ENCODE results near the gene IFT80. TPM values are rescaled to one million over a fixed set of nuclear protein-coding genes. Genes with fewer than 3 reads are reported as not detected.

The IFT80 gene
- total RNA-seq, 2 experiments from 2014 or later: 9.2 to 10.4 TPM

- ATAC-seq (no peak), DNase-seq (peak; percentile 11)
- H3K27me3 Mint-ChIP-seq: peaks cover 6% of the 10 kb centered on the region
- intact Hi-C loops (cut with micrococcal nuclease): loop anchor here (5.0 kb wide), 1 partner anchor 41 kb away; no protein-coding TSS in a partner anchor
- H3K9me3 Mint-ChIP-seq: no peaks in the 10 kb centered on the region
- H3K36me3 Mint-ChIP-seq (ENCODE audit: low read depth): peaks cover 51% of the 10 kb centered on the region
- peaks cover 25% of the 10 kb centered on the region for H3K4me1 Mint-ChIP-seq (ENCODE audit: low read depth)
- TF ChIP-seq CTCF (IDR thresholded peaks at IDR 0.05): no peak
- H3K4me3 Mint-ChIP-seq: peak overlapping the region; percentile 95
- peak overlapping the region; percentile 63 for H3K27ac Mint-ChIP-seq
- ChIA-PET CTCF (interaction anchor here (0.9 to 1.6 kb wide), 2 partner anchors 11 to 22 kb away, joined by 3 to 11 read pairs; no protein-coding TSS in a partner anchor), POLR2A (interaction anchor here (0.8 to 2.1 kb wide), 8 partner anchors 9 to 49 kb away, joined by 3 to 17 read pairs (median 3); partner anchors contain the start of gene TRIM59)
Observed at GRCh38 chr3:160401291-160402095, 2.5 kb upstream of the IFT80 start.

GRCh38 chr3:160400702-160401150, 1.7 kb upstream of the IFT80 start:
- H3K4me3 Mint-ChIP-seq: peak overlapping the region; percentile 95
- H3K27me3 Mint-ChIP-seq: peaks cover 6% of the 10 kb centered on the region
- intact Hi-C loops (cut with micrococcal nuclease): loop anchor here (5.0 kb wide), 1 partner anchor 42 kb away; no protein-coding TSS in a partner anchor
- CTCF ChIA-PET: interaction anchor here (1.6 kb wide), 1 partner anchor 12 kb away, joined by 11 read pairs; no protein-coding TSS in a partner anchor
- no peak for ATAC-seq
- peaks cover 25% of the 10 kb centered on the region for H3K4me1 Mint-ChIP-seq (ENCODE audit: low read depth)
- H3K27ac Mint-ChIP-seq: peak overlapping the region; percentile 99
- no peaks in the 10 kb centered on the region for H3K9me3 Mint-ChIP-seq
- DNase-seq: peak; percentile 14
- TF ChIP-seq CTCF (IDR thresholded peaks at IDR 0.05): no peak
- peaks cover 47% of the 10 kb centered on the region for H3K36me3 Mint-ChIP-seq (ENCODE audit: low read depth)
- POLR2A ChIA-PET: interaction anchor here (1.0 to 2.2 kb wide), 11 partner anchors 8 to 49 kb away, joined by 3 to 28 read pairs (median 6); partner anchors contain the start of gene TRIM59

- intact Hi-C loops (cut with micrococcal nuclease): loop anchor here (5.0 kb wide), 1 partner anchor 42 kb away; no protein-coding TSS in a partner anchor
- POLR2A ChIA-PET: interaction anchor here (0.9 to 2.2 kb wide), 16 partner anchors 8 to 411 kb away, joined by 3 to 28 read pairs (median 4); partner anchors contain the start of gene TRIM59
- CTCF ChIA-PET: interaction anchor here (1.8 kb wide), 1 partner anchor 13 kb away, joined by 6 read pairs; no protein-coding TSS in a partner anchor
- Mint-ChIP-seq H3K27ac (peak overlapping the region; percentile 99), H3K4me3 (peak overlapping the region; percentile 95), H3K4me1 (ENCODE audit: low read depth) (peaks cover 25% of the 10 kb centered on the region), H3K36me3 (ENCODE audit: low read depth) (peaks cover 44% of the 10 kb centered on the region), H3K27me3 (peaks cover 6% of the 10 kb centered on the region), H3K9me3 (no peaks in the 10 kb centered on the region)
- no peak for TF ChIP-seq CTCF (IDR thresholded peaks at IDR 0.05)
- DNase-seq (peak; percentile 50), ATAC-seq (peak; percentile 4)
Observed at GRCh38 chr3:160400030-160400701, 1.1 kb upstream of the IFT80 start.

- Mint-ChIP-seq H3K4me3 (peak overlapping the region; percentile 95), H3K27me3 (peaks cover 6% of the 10 kb centered on the region), H3K36me3 (ENCODE audit: low read depth) (peaks cover 36% of the 10 kb centered on the region), H3K4me1 (ENCODE audit: low read depth) (peaks cover 17% of the 10 kb centered on the region), H3K27ac (peak overlapping the region; percentile 99), H3K9me3 (no peaks in the 10 kb centered on the region)
- TF ChIP-seq CTCF (IDR thresholded peaks at IDR 0.05): no peak
- DNase-seq: no peak
- intact Hi-C loops (cut with micrococcal nuclease): no loop called here
- CTCF ChIA-PET: interaction anchor here (1.8 kb wide), 1 partner anchor 15 kb away, joined by 6 read pairs; no protein-coding TSS in a partner anchor
- ATAC-seq: no peak
- POLR2A ChIA-PET: interaction anchor here (0.9 to 2.2 kb wide), 3 partner anchors 9 to 51 kb away, joined by 3 to 28 read pairs (median 6); partner anchors contain the start of gene TRIM59
Observed at GRCh38 chr3:160398820-160399124, 253 bp downstream of the IFT80 start.

Data from activated CD8-positive, alpha-beta T cell treated with anti-CD3 and anti-CD28 coated beads for 36 hours (primary cell).